MM.1S (cell line): ENCODE data around the gene MEGF8.

Source experiments
- DNase-seq: peaks from one replicate; pipeline ENCODE4 v3.0.0-alpha.2; 2015
- H2AFZ ChIP-seq: fragments of 300-600 bp; sonication (generic); 2 replicates; pipeline ENCODE4 v1.6.0; 2016; ENCODE audit warnings: antibody characterized with exemption, low read length
- H3F3A ChIP-seq: fragments of 300-600 bp; sonication (generic); 2 replicates; pipeline ENCODE4 v1.6.1; 2016; ENCODE audit warnings: mild to moderate bottlenecking, antibody characterized with exemption, low read length, moderate library complexity, mixed read lengths; ENCODE audit not compliant: insufficient read depth
- H3K27ac ChIP-seq: fragments of 300-600 bp; sonication (generic); 2 replicates; pipeline ENCODE4 v1.5.1; 2016; ENCODE audit warnings: mild to moderate bottlenecking, low read length
- H3K27me3 ChIP-seq: fragments of 300-600 bp; sonication (generic); replicated peaks from 2 replicates; pipeline ENCODE4 v1.6.0; 2016; ENCODE audit warnings: low read length; ENCODE audit not compliant: insufficient read depth
- H3K36me3 ChIP-seq: fragments of 300-600 bp; sonication (generic); replicated peaks from 2 replicates; pipeline ENCODE4 v1.6.1; 2016; ENCODE audit warnings: mild to moderate bottlenecking, low read length, mixed read lengths; ENCODE audit not compliant: insufficient read depth
- H3K4me1 ChIP-seq: fragments of 300-600 bp; sonication (generic); 2 replicates; pipeline ENCODE4 v1.6.1; 2016; ENCODE audit warnings: low read length, mixed read lengths
- H3K4me2 ChIP-seq: fragments of 300-600 bp; sonication (generic); 2 replicates; pipeline ENCODE4 v1.6.0; 2016; ENCODE audit warnings: low read depth, low read length
- H3K4me3 ChIP-seq: fragments of 300-600 bp; sonication (generic); 2 replicates; pipeline ENCODE4 v1.5.1; 2016; ENCODE audit warnings: low read length, mixed read lengths
- H3K79me2 ChIP-seq: fragments of 300-600 bp; sonication (generic); 2 replicates; pipeline ENCODE4 v1.6.1; 2016; ENCODE audit warnings: mixed run types, low read length, mixed read lengths
- H3K9ac ChIP-seq: fragments of 300-600 bp; sonication (generic); 2 replicates; pipeline ENCODE4 v1.6.1; 2016; ENCODE audit warnings: low read length, mixed read lengths
- H3K9me2 ChIP-seq: fragments of 300-600 bp; sonication (generic); replicated peaks from 2 replicates; pipeline ENCODE4 v1.6.1; 2016; ENCODE audit warnings: mild to moderate bottlenecking, low read length, mixed read lengths; ENCODE audit not compliant: insufficient read depth
- H3K9me3 ChIP-seq: fragments of 300-600 bp; sonication (generic); replicated peaks from 2 replicates; pipeline ENCODE4 v1.6.1; 2016; ENCODE audit warnings: mild to moderate bottlenecking, low read length, mixed read lengths; ENCODE audit not compliant: insufficient read depth
- H4K20me1 ChIP-seq: fragments of 300-600 bp; sonication (generic); 2 replicates; pipeline ENCODE4 v1.6.1; 2016; ENCODE audit warnings: mild to moderate bottlenecking, low read length, moderate library complexity, mixed read lengths; ENCODE audit not compliant: insufficient read depth
- CTCF ChIP-seq: fragments of 300-600 bp; sonication (generic); IDR thresholded peaks from 2 replicates; pipeline ENCODE4 v1.5.1; 2016; ENCODE audit warnings: antibody characterized with exemption, low read length, mixed read lengths
- EZH2 ChIP-seq: fragments of 300-600 bp; sonication (generic); optimal IDR thresholded peaks from 2 replicates; pipeline ENCODE3; 2017; ENCODE audit warnings: low read depth, mild to moderate bottlenecking, antibody characterized with exemption, low read length, mixed read lengths
- EZH2phosphoT487 ChIP-seq: fragments of 300-600 bp; sonication (generic); IDR thresholded peaks from 2 replicates; pipeline ENCODE4 v1.6.1; 2018; ENCODE audit warnings: antibody characterized with exemption, low read length

MEGF8 gene

DNA sequence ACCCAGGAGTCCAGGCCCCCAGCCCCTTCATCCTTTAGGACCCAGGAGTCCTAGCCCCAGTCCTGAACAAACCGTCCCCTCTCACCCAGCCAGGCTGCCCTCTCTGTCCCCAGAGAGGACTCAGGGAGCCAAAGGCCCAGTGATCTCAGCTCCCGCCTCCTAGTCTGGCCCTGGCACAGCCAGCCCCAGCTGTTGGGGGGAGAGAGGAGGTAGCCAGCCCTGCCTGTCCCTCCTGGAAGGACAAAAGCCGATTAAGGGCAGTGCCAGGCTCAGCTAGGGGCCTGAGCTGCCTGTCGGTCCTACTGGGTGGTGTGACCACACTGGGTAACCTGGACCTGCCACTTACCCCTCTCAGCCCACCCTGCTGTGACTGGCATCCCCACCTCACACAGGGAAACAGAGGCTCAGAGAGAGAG is 87.2 kb downstream of the MEGF8 start:
- H3K4me3 ChIP-seq = no peak overlapping the region
- no peaks in the 10 kb centered on the region for H3K27me3 ChIP-seq
- H3K9ac ChIP-seq = no peak overlapping the region
- H3K79me2 ChIP-seq = no peaks in the 10 kb centered on the region
- H3F3A ChIP-seq = no peaks in the 10 kb centered on the region
- H3K4me2 ChIP-seq = no peak overlapping the region
- H3K36me3 ChIP-seq = no peaks in the 10 kb centered on the region; the same call in 1 of the 2 replicates
- TF ChIP-seq EZH2 = no peak
- TF ChIP-seq EZH2phosphoT487 = no peak
- no peak for TF ChIP-seq CTCF
- H4K20me1 ChIP-seq = no peaks in the 10 kb centered on the region
- no peaks in the 10 kb centered on the region for H3K9me3 ChIP-seq
- H3K27ac ChIP-seq = no peak overlapping the region
- H3K4me1 ChIP-seq = no peaks in the 10 kb centered on the region
- no peak for DNase-seq
- H3K9me2 ChIP-seq = no peaks in the 10 kb centered on the region
- H2AFZ ChIP-seq = no peak overlapping the region

GRCh38 chr19:42419309-42419708 is 93.9 kb downstream of the MEGF8 start:
- Histone ChIP-seq H3K9ac (no peak overlapping the region), H3K4me3 (no peak overlapping the region), H3K9me3 (no peaks in the 10 kb centered on the region), H3K9me2 (no peaks in the 10 kb centered on the region), H3K36me3 (no peaks in the 10 kb centered on the region; the same call in 1 of the 2 replicates), H3K4me2 (no peak overlapping the region), H3K27me3 (no peaks in the 10 kb centered on the region), H3K79me2 (peaks cover 26% of the 10 kb centered on the region), H3F3A (peaks cover 13% of the 10 kb centered on the region; the same call in 1 of the 2 replicates), H2AFZ (no peak overlapping the region), H4K20me1 (no peaks in the 10 kb centered on the region), H3K27ac (no peak overlapping the region), H3K4me1 (peaks cover 15% of the 10 kb centered on the region)
- no peak for TF ChIP-seq EZH2phosphoT487
- no peak for TF ChIP-seq CTCF
- DNase-seq = no peak

GRCh38 chr19:42420055-42420544 is 94.7 kb downstream of the MEGF8 start:
- Histone ChIP-seq H3K9me3 (no peaks in the 10 kb centered on the region), H3K4me2 (no peak overlapping the region), H3K9ac (no peak overlapping the region), H3K79me2 (peaks cover 26% of the 10 kb centered on the region), H3K4me1 (peaks cover 15% of the 10 kb centered on the region), H4K20me1 (no peaks in the 10 kb centered on the region), H3K27me3 (no peaks in the 10 kb centered on the region), H3K36me3 (no peaks in the 10 kb centered on the region), H3K9me2 (no peaks in the 10 kb centered on the region), H3K27ac (no peak overlapping the region), H3K4me3 (no peak overlapping the region), H2AFZ (no peak overlapping the region), H3F3A (peaks cover 13% of the 10 kb centered on the region; the same call in 1 of the 2 replicates)
- TF ChIP-seq CTCF = peak; percentile 98
- no peak for TF ChIP-seq EZH2phosphoT487
- DNase-seq = peak; percentile 87
